Measurements from ENCODE around the gene NMT2.

The NMT2 gene

GRCh38 chr10:15097011-15097812, 71.3 kb downstream of the NMT2 start, which contains the start of gene RPP38:
TSS of gene RPP38 (plus strand) at chr10:15097355. CDS start at chr10:15103315, 5,960 bp downstream.
- peak within 1 kb of the TSS; percentile 95 for H3K4me3 ChIP-seq (replicated peaks; ENCODE audit: low read depth, low read length)
- TF ChIP-seq CTCF (IDR thresholded peaks at IDR 0.05; ENCODE audit: low read length, missing control alignments), result no peak
- peak; percentile 97 for DNase-seq (ENCODE audit: low read depth)

- no peak for DNase-seq (ENCODE audit: low read depth)
- TF ChIP-seq CTCF (IDR thresholded peaks at IDR 0.05; ENCODE audit: low read length, missing control alignments), result no peak
- H3K4me3 ChIP-seq (replicated peaks; ENCODE audit: low read depth, low read length), result peak overlapping the region; percentile 95
Measured at GRCh38 chr10:15096661-15097010, 71.9 kb downstream of the NMT2 start.

GRCh38 chr10:15092855-15093408, 75.6 kb downstream of the NMT2 start:
- no peak for DNase-seq (ENCODE audit: low read depth)
- TF ChIP-seq CTCF (IDR thresholded peaks at IDR 0.05; ENCODE audit: low read length, missing control alignments), result no peak
- no peak overlapping the region for H3K4me3 ChIP-seq (replicated peaks; ENCODE audit: low read depth, low read length)

- TF ChIP-seq CTCF (IDR thresholded peaks at IDR 0.05; ENCODE audit: low read length, missing control alignments), result no peak
- DNase-seq (ENCODE audit: low read depth), result no peak
- no peak overlapping the region for H3K4me3 ChIP-seq (replicated peaks; ENCODE audit: low read depth, low read length)
Measured at GRCh38 chr10:15091418-15091817, 77.1 kb downstream of the NMT2 start.

- peak; percentile 76 for DNase-seq (ENCODE audit: low read depth)
- H3K4me3 ChIP-seq (replicated peaks; ENCODE audit: low read depth, low read length), result peak within 1 kb of the TSS; percentile 60
- no peak for TF ChIP-seq CTCF (IDR thresholded peaks at IDR 0.05; ENCODE audit: low read length, missing control alignments)
Measured at GRCh38 chr10:15088428-15089261, 79.8 kb downstream of the NMT2 start, which contains the start of gene ACBD7. TSS of gene ACBD7 (minus strand) at chr10:15088776. CDS start at chr10:15088728, 48 bp downstream.

GRCh38 chr10:15084502-15084922, 84.0 kb downstream of the NMT2 start:
- DNase-seq (ENCODE audit: low read depth), result peak; percentile 98
- H3K4me3 ChIP-seq (replicated peaks; ENCODE audit: low read depth, low read length), result peak overlapping the region; percentile 60
- TF ChIP-seq CTCF (IDR thresholded peaks at IDR 0.05; ENCODE audit: low read length, missing control alignments), result no peak
